AG10803 (cell line): Measurements from ENCODE around the gene B3GALT4.

Source experiments
- DNase-seq: peaks from one replicate; pipeline ENCODE4 v3.0.0; 2010; ENCODE audit warnings: low read depth
- H3K4me3 ChIP-seq: 2 replicates; pipeline ENCODE4 v1.5.1; 2011; ENCODE audit warnings: mild to moderate bottlenecking, low read length, control low read depth
- TF ChIP-seq, protein P1 (sequence below): conservative IDR thresholded peaks from 2 replicates; pipeline ENCODE4 v1.5.1; 2011; ENCODE audit warnings: mild to moderate bottlenecking, low read length, control low read depth, inconsistent platforms

The B3GALT4 gene

DNA sequence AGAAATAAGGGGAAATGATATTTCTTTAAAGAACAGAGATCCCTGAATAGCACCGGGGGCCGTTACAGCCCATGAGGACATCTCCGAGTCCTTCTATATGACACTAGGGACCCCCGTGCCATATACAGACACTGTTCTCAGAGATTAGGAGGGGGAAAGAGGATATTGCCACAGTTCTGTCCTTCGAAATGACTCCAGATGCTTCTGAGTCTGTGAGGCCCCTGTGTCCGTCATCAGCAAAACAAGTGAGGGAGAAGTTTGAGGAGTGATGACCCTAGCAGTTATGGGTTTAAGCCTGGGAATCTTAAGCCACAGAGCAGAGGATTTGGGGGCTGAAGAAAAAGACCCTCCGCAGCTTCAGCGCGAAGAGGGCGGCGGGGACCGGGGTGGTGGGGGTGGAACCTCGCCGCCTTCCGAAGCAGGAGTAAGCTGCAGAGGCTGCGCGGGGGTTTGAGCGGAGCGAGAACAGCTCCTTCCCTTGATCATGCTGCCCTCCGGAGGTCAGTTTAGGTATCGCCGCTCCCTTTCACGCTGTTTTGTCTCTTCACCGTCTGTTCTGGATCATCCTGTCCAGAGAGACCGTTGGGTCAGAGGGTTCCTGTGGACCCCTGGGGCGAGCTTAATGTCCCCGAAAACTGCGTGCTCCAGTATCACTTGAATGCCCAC is 28.8 kb upstream of the B3GALT4 start:
- TF ChIP-seq, protein P1, sequence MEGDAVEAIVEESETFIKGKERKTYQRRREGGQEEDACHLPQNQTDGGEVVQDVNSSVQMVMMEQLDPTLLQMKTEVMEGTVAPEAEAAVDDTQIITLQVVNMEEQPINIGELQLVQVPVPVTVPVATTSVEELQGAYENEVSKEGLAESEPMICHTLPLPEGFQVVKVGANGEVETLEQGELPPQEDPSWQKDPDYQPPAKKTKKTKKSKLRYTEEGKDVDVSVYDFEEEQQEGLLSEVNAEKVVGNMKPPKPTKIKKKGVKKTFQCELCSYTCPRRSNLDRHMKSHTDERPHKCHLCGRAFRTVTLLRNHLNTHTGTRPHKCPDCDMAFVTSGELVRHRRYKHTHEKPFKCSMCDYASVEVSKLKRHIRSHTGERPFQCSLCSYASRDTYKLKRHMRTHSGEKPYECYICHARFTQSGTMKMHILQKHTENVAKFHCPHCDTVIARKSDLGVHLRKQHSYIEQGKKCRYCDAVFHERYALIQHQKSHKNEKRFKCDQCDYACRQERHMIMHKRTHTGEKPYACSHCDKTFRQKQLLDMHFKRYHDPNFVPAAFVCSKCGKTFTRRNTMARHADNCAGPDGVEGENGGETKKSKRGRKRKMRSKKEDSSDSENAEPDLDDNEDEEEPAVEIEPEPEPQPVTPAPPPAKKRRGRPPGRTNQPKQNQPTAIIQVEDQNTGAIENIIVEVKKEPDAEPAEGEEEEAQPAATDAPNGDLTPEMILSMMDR, result peak; percentile 93
- peak; percentile 80 for DNase-seq
- H3K4me3 ChIP-seq, result peak overlapping the region; percentile 72

DNA sequence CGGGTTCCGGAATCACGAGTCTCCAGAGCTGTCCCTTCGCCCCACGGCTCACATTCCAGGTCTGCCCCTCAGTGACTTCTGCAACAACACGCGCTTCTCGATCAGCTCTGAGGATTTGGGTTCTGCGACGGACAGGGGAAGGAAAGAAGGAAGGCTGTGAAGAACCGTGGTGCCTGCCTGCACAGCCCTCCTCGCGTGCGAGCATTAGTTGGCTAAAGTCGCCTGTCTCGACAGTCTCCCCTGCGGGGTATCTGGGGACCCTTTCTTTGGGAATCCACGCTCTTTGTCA is 28.3 kb upstream of the B3GALT4 start:
- peak overlapping the region; percentile 72 for H3K4me3 ChIP-seq
- TF ChIP-seq, protein P1, result no peak
- DNase-seq, result peak; percentile 44

DNA sequence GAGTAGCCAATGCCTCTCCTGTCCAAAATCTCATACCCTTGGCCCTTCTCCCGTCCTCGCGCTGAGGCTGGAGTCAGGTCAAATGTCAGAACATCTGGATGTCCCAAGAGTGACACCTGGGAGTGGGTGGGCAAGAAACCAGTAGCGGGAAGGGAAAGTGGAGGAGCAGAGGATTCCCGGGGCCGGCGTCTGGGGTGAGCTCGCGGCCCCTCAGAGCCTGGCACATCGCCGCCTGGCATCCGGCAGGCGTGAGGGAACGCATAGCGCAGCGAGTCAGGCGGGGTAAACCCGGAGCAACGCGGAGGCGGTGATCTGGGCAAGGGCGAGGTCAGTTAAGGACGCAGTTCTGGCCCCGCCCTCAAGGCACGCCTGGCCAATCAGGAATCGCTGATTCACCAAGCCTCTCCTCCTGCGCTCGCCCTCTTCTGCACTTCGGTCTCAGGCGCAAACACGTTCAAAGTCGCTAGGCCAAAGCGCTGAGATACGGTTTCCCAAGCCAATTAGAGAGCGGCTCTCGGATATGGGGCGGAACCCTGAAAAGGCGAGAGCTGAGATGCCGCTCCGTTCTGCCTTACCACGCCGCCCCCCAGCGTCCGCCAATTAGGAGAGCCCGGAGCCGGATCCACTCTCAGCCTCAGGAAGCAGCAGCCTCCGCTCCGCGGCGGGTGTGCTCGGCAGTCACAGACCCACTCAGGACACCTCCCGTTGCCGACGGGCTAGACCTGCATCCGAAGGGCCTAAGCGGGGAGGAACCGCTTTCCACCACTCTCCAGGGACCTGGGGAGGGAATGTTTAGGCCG is 27.8 kb upstream of the B3GALT4 start:
- peak; percentile 99 for DNase-seq
- TF ChIP-seq, protein P1, result peak; percentile 35; the same call in 1 of the 2 replicates
- peak overlapping the region; percentile 93 for H3K4me3 ChIP-seq

DNA sequence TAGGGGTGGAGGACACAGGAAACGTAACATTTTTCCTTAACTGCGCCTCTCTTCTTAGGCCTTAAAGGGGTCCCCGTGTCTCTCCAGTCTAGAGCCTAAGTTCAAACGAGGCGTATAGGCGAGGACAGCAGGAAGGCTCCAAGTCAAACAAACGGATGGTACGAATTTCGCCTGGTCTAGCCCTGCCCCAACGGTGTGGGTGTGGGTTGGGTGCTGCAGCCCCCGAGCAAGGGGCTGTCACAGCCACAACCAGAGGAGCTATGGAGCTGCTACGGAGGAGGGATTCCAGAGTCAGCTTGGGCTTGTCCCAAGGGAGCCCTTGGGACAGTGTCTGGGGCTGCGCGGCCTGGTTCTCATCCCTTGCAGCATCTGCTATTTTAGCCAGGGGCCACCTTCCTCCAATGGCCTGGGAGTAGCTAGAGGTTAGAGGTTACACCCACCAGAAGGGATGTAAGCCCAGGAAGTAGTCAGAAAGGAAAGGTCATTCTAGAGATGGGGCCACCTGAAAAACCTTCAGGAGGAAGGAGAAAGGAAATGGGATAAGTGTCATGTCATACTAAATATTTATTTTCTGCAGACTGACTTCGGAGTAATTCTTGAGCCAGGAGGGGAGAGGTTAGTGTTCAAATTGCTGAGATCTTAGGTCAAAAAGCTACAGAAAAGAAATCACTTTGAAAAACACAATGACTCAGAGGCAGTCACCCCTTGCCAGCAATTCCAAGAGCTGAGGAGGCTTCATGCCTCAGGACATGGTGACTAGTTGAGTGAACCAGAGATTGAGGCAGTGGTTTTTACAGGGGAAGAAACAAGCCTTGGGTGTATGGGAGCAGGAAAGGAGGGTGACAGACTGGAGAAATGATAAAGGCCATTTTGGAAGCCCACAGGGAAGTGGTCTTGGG is 26.9 kb upstream of the B3GALT4 start:
- H3K4me3 ChIP-seq, result peak overlapping the region; percentile 93
- DNase-seq, result peak; percentile 79
- TF ChIP-seq, protein P1, result no peak

DNA sequence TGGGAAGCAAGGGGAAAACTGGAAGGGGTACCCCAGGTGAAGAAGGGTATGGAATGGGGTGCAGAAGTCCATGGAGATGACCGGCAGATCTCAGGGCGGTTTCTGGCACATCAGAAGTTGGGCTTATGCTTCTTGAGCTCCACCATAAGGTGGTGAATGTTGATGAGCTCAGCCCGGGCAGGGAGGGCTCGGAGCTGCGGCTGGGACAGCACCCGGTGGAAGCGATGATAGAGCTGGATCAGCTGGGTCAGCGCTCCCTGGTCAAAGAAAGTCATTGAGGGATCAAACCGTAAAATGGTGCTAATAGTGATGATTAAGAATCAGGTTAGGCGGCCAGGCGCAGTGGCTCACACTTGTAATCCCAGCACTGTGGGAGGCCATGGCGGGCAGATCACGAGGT is 26.2 kb upstream of the B3GALT4 start:
- no peak for DNase-seq
- TF ChIP-seq, protein P1, result no peak
- peak overlapping the region; percentile 22 for H3K4me3 ChIP-seq

DNA sequence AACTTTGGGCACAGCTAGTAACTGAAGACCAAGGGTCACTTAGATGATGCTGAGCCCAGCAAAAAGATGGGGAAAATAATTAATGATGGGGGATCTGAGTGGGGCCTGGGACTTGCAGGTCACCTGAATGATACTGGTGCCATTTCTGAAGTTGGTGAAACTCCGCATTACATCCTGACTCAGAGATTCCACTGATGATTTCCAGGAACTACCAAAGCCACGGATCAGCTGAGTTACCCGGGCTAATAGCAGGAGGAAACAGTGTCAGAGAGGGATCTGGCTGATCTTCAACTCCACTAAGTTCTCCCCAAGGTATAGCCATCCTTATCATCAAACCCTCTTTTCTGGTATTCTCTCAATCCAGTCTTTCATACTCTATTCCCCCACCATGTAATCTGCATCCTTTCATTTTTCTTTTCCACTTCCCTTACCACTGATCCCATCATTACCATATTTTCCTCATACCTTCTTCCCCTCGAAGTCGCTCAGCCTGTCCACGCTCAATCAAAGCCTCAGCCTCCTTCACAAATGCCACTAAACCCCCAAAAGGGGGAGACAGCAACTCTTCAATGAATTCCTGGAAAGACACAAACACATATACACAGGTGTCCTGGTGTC is 25.4 kb upstream of the B3GALT4 start:
- TF ChIP-seq, protein P1, result no peak
- no peak overlapping the region for H3K4me3 ChIP-seq
- peak; percentile 12 for DNase-seq
